GM19025 (cell line): ENCODE data around the gene KRT73.

ENCODE experiments used
- ATAC-seq: cut with Tn5 transposase; IDR thresholded peaks from one replicate; pipeline ENCODE4 v1.9.1; 2021; ENCODE audit warnings: mild to moderate bottlenecking, low read depth, moderate library complexity; ENCODE audit not compliant: unreplicated experiment

KRT73 gene

DNA sequence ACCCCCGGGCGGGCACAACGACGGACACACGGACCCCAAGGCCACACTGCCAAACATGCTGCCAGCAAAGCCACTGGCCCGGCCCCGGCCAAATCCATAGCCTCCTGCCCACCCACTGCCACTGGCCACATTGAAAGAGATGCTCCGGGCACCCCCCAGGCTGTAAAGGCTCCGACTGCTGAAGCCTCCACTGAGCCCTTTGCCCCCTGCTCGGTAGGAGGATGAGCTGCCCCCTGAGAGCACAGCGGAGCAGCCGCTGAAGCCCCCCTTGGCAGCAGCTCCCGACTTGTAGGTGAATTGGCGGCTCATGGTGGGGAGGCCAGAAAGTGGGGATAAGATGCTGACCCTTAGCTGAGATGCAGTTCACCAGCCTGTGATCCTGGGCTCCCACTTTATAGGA lies at the start of gene KRT73:
KRT73 (minus strand) TSS at position 344 of the 400 bp plus-strand sequence; CDS start at position 309, 35 bp downstream.
- ATAC-seq = no peak

DNA sequence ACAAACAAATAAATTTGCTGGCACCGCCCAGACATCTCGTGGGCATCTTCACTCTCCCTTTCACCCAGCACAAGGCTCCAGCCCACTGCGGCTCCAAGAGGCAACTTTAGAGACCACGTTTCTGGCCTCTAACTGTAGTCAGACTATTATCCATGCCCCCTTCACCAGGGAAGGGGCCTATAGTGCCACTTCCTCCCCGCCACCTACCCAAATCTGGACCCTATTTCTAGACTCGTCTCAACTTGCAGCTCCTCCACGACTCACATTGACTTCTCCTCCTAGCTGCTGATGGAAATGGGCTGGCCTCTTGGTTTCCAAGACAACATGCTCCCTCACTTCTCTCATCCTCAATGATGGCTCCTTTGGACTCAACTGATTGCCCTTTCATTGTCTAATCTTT lies 49.6 kb upstream of the KRT73 start:
- ATAC-seq = no peak

DNA sequence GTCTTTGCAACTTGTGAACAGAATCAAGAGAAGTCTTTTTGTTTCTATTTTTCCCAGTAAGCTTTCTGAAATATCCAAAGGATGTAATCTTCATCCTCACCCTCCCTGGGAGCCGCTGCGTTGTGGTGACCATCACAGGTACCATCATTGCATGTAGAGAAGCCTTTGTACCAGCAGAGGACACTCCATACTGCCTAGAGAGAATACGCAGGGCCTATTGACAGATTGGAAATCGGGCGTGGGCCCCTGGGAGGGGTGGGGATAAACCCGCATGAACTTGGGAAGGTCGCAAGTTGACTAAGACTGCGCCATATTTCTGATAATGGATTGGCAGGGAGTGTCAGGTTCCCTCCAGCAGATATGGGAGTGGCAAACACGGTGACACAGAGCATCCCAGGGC lies 49.1 kb upstream of the KRT73 start:
- ATAC-seq = no peak

DNA sequence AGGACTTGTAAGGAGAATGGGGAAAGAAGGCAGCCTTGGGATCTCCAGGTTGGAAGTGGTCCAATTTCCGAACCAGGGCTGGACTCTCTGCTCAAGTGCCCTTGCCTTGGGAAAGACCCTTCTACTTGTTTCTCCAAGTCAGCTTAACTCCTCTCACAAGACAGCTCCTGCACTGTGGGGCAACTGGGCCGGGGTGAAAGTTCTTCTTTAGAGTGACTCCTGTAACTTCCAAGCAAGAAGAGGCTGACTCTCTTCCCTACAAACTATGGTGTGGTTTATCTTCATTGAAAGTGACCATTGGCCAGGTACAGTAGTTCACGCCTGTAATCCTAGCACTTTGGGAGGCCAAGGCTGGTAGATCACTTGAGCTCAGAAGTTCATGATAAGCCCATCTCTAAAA lies 48.1 kb upstream of the KRT73 start:
- no peak for ATAC-seq

DNA sequence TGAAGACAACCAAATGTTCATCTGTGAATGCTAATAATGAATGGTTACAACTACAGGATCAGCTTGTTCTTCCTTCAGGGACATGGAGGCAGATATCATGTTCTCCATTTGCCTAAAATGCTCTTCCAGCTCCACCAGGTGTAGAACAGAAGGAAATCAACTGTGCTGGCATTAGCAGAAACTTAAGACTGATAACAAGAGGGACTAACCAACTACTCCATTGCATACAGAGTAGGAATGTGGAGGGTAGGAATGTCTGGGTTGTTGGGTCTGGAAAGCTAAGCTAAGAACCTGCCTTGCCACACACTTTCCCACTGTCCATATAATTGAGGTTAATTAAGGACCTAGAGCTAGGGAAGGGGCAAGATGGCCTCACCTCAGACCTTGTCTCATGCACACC lies 45.1 kb upstream of the KRT73 start:
- ATAC-seq = no peak

DNA sequence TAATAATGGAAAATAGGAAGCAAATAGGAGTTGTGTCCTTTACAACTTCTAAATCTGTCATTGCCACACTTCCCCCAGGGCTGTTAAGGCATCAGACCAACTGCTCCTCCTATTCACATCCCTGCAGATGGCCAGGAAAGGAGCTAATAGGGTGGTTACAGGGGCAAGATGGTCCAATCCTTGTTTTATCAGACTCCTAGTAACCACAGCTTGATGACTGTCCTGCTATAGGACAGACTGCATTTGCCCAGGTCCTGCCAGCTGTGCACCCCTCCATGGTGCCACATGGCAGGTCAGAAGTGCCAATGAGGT lies 44.5 kb upstream of the KRT73 start:
- ATAC-seq = no peak

DNA sequence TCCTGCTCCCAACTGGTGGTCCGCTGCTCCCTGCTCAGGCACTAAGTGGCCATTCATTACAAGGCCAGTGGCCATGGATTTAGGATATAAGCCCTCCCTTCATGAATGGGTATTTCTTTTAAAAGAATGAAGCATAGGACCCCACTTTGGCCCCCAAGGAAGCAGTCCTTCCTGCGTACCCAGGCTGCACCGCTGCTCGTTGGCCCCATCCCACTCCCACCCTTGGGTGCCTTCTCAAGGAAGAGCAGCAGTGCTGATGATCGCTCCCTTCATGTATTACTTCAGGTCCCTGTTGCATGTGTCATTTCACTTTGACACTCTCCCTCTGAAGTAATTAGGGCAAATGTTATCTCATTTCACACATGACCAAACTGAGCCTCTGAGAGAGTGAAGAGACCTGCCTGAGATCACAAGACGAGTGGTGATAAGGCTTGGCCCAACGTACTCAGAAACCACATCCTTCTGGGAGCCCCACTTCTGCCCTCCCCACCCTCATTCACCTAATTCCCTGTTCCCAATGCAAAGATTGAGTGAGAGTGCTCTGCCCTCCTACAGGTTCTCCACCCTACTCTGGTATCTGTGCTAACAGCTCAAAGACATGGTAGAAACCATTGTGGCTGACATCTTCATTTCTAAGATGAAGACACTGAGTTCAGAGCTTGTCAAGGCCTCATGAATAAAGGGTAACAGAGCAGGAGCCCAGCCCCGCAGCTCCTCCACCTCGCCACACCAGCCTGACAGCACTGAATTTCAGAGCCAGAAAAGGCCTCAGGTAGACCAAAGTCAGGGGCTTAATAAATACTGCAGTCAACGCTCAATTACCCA lies 43.9 kb upstream of the KRT73 start:
- no peak for ATAC-seq

DNA sequence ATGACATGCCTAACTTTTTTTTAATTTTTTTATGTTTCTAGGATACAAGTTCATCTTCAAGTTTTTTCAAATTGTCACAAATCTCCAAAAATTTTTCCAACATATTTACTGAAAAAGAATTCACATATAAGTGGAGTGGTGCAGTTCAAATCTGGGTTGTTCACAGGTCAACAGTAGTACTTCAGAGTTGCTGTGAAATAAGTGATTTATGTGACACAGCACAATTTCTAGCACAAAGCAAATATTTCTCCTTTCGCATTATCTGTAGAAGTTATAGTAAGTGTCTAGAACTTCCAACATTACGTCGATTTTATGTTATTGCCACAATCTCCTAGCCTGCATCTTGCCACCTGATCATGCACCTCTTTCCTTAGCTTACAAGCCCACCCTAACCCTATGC lies 43.3 kb upstream of the KRT73 start:
- ATAC-seq = no peak

DNA sequence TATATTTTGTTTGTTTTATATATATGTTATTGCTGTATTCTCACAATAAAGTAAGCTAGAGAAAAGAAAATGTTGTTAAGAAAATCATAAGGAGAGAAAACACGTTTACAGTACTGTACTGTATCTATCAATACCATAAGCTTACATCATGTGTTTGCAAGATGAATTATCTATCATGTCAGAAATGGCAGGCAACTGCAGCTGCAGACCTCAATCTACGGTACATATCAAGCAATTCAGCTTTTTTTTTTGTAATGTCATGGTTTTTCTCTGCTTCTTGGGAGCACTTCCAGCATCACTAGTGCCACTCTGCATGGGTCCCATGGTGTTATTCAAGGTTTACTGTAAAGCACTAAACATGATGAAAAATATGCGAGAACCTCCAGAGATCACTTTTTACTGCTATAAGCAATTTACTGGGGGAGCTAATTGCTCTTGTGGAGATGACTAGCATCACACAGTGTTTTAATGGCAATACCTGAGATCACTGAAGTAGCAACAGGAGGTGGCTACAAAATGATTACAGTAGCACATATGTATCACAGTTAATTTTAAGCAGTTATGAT lies 42.7 kb upstream of the KRT73 start:
- no peak for ATAC-seq

DNA sequence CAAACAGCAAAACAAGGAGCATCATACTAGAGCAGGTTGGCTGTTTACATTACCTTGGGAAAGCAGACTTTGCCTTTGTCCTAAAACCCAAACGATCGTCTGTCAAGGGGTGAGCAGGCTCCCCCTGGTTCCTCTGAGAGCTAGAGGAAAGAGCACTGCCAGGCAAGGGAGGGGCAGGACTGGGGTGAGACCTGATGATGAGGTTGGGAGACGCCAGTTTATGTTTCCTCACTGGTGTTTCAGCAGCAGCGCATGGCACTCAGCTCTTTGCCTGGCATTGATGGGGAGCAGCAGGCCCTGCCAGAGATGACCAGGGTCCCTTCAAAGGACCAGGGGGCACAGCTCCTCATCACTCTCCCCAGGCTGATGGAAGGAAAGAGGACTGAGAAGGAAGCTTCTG lies 41.6 kb upstream of the KRT73 start:
- no peak for ATAC-seq

DNA sequence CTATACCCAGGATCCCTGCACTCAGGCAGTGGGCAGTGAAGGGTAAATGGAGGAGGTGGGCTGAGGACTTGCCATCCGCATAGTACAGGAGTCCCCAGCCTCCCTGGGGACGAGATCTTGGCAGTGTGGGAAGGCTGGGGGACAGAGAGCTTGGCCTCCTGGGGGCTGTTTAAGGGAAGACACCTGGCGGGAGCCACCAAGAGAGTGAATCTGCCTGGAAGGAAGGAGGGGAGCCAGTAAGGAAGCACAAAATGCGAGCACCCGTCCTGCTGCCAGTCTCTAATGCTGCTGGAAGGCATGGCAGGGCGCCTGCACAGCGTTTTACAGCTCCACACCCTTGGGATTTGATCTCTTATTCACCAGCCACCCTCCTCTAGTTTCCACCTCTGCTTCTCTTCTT lies 41.0 kb upstream of the KRT73 start:
- no peak for ATAC-seq

DNA sequence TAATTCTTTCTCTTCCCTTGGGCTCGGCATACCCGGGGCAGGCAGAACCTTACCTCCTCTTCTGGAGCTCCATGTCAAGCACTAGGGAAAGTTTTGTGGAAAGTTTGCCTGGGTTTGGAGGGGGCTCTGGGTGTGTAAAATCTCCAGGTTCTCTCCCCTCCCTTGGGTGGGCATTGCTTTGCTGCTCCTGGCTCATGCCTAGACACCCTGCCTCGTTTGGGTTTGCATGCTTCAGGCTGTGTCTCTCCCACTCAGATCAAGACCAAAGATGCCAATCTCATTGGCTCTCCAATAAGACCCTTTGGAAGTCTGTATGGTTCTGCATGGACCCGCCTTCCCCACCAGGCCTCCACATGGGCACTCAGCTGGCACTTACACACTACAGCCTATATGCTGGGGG lies 39.8 kb upstream of the KRT73 start:
- no peak for ATAC-seq

DNA sequence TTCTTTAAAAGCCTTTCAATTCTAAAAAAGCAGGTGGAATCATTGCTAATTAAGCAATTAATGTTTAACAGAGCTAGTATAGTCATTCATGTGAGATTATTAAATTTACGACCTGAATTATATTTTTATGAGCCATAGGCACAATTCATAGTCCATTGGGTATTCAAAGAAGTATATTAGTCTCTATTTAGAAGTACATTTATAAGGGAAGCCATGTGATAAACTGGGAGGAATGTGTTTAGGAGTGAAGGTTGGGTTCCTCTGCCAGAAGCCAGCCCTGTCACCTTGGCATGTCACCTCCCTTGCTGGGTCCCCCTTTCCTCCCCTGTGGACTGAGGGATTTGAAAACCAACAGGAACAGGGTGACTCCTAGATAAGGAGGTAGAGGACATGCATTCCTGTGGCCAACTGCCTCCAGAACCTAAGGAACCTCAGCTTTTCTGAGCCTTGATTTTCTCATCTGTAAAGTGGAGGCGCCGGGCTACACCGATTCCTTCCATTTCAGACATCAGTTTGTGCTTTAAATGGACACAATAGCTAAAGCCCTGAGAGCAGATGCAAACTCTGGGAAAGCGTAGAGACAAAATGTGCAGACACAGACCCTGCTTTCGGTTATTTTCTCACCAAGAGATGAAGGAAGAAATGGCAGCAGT lies 39.0 kb upstream of the KRT73 start:
- ATAC-seq = no peak

DNA sequence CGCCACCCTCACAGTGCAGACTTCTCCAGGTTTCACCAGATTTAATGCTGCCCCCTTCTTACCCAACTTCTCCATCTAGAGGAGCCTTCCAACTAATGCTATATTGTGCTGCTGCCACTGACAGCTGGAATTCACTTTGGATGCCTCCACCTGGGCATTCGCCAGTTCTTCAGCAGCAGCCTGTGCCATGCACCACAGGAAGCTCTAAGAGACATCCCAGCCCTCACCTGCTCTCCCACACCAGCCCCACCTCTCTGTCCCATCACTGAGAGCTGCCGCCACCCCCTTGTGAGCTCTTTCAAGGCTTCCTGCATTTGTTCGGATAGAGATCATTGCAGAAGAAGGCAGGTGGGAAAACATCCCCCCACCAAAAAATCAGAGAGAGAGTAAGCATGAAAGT lies 38.3 kb upstream of the KRT73 start:
- ATAC-seq = no peak

DNA sequence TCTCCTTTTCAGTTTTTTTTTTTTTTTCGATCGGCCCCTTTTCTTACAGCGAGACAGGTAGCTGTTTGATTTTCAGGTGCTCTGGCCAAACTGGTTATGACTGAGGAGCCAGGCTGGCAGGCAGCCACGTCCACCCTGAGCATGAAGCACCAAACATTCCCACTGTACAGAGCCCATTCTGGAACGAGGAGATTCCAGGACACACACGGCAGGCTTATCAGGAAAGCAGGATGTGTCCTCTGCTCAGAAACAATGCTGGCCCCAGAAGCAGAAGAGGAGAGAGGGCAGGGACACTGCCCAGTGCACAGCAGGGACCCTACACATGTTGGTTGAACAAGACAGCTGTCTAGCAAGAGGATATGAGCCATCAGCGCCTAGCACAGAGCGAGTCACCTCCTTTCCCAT lies 37.4 kb upstream of the KRT73 start:
- ATAC-seq = no peak

DNA sequence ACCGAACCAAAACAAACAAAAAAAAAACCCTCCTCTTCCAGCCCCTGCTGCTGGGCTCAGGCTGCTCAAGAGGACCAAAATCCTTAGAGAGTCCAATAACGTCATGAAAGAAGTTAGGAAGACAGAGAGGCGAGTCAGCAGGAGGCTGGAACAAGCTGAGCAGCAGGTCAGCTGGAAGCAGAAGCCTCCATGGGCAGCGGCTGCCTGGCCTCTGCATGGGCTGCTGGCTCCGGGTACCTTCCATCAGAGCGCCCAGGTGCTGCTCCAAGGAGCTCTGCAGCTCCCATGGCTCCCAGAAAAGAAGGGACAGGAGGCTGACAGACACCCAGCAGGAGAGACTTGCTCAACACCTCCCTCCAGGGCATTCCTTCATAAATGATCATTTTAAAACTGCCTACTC lies 36.9 kb upstream of the KRT73 start:
- ATAC-seq = no peak

DNA sequence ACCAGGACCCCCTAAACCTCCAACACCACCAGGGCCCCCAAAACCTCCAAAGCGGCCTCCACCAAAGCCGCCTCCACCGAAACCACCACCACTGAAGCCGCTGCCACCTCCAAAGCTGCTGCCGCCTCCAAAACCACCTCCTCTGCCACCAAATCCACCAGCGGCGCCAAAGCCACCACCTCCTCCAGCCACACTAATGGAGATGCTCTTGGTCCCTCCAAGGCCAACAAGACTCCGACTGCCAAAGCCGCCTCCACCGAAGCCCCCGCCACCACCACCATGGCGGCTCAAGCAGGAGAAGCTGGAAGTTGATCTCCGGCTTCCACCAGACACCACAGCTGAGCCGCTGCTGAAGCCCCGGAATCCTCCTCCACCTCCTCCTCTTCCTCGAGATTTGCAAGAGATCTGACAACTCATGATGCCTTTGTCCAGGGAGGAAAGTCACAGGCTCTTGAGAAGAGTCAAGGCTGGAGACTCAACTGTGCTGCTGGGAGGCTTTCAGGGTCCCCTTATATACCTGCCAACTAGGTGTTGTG lies 33.4 kb upstream of the KRT73 start, which contains the start of gene KRT2:
KRT2 (minus strand) TSS at position 486 of the 536 bp plus-strand sequence; CDS start at position 417, 69 bp downstream.
- ATAC-seq = no peak

DNA sequence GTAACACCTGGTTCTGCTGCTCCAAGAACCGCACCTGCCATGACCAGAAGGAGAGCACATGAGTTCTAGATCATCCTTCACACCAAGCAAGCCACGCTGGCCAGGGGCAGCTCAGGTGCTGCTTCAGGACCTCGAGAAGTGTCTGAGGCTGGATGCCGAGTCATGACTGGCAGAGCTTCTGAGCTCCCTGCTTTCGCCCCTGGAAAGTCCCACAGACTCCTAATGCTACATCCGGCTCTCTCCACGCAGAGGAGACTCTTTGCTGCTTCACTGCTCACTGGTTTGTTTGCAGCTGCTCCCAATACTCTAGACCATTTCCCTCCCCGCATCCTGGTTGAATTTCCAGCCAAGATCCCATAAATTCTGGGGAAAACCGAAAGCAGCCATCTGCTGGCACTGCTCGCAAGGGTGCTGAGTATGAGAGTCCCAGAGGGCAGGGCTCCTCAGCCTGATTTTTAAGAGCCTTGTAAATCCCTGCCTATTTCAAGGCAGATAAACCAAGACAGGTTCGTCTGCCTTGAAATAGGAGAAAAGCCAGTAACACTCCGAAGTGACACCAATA lies 32.2 kb upstream of the KRT73 start:
- no peak for ATAC-seq

DNA sequence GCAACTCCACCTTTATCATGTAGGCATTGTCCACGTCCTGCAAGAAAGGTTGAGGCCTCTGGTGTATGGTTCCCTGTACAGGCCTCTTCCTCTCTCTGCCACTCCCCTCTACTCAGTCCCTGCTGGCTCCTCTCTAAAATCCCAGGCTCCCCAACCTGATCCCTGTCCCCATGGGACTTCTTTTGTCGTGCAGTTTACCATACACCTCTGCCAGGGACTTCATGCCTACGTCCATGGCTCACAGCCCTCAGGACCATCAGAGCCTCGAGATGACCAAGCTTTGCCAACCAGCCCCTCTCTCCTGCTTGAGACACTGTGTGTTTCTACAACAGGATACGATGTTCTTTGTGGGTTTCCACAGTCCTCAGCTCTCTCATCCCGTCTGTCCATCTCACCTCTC lies 30.7 kb upstream of the KRT73 start:
- ATAC-seq = no peak

DNA sequence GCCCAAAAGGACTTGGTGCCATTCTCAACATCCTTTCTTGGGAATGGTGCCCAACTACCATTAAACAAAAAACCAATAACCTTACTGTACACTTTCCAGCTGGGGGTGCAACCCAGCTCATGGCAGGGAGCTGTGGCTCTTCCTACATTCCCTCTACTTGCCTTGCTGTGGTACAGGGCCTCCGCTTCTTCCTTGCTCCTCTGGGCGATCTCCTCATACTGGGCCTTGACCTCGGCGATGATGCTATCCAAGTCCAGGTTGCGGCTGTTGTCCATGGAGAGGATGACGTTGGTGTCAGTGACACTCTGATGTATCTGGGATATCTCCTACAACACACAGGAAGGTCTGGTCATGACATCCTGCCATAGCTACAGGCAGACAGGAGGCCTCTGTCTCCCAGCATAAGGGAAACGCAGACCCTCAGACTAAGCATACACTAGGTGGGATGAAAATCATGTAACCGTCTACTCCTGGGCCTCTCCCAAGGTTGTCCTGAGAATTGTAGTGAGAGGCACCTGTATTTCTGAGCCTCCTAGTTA lies 29.7 kb upstream of the KRT73 start:
- ATAC-seq = no peak

DNA sequence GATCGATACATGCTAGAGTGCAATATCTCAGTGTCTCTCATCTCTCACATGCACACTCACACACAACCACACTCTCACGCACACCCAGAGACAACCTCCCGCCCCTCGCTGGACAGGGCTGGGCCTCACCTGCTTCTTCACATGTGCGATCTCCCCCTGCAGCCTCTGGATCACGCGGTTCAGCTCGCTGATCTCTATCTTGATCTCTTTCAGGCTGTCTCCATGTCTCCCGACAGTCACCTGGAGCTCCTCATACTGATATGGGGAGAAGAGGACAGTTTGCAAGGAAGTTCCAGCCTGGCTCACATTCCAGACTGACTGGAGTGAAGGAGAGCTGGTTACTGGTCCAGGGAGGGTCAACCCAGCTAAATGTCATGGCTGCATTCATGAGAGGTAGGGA lies 29.2 kb upstream of the KRT73 start:
- ATAC-seq = no peak
